HepG2 (cell line): ENCODE results near the gene SLAIN2. TPM values are rescaled to one million over a fixed set of nuclear protein-coding genes. Genes with fewer than 3 reads are reported as not detected.

ENCODE experiments used
- ATAC-seq: fragments of 200-7000 bp; cut with Tn5 transposase; 3 replicates; pipeline ENCODE4 v1.9.1; 2020; ENCODE audit warnings: mild to moderate bottlenecking, moderate library complexity
- BruUV-seq: library from RNA; stranded (reverse); fragments of 400-500 nt; replicated peaks from 2 replicates; lab custom pipeline; 2021; lab: Mats Ljungman, UMichigan
- CTCF ChIA-PET: fragments of 300-600 bp; formaldehyde crosslinking; extraction: SDS; loops from one replicate; lab custom pipeline; 2021; ENCODE audit warnings: low total read pairs, inconsistent platforms, low intra/inter-chr PET ratio; lab: Yijun Ruan, JAX
- POLR2A ChIA-PET: fragments of 350-600 bp; sonication (Branson Sonifier 250); formaldehyde crosslinking; loops from one replicate; lab custom pipeline; 2020; ENCODE audit warnings: antibody characterized with exemption, inconsistent platforms; lab: Yijun Ruan, JAX
- DNase-seq: peaks from one replicate; pipeline ENCODE4 v3.0.0-alpha.2; 2015; ENCODE audit warnings: low spot score
- FAIRE-seq: peaks from 3 replicates; lab custom pipeline; 2011; peaks lifted over from hg19 to GRCh38; lab: Jason Lieb, UNC
- H2AFZ ChIP-seq: one replicate; pipeline ENCODE4 v1.6.1; 2011; ENCODE audit warnings: low read length, inconsistent platforms
- H3K27ac ChIP-seq: fragments of 300-600 bp; 3 replicates; pipeline ENCODE4 v1.8.0; 2011; ENCODE audit warnings: mixed run types, mild to moderate bottlenecking, mixed read lengths, low read length, inconsistent platforms; ENCODE audit not compliant: insufficient read depth; ENCODE audit errors: extremely low read length
- H3K27me3 ChIP-seq, 2 experiments: fragments of 200-600 bp in 1 of 2; 2 replicates in 1 of 2; 3 replicates in 1 of 2; pipeline versions ENCODE4 v1.6.0 to v1.8.0; 2011; ENCODE audit warnings: low read length in 2 of 2, mild to moderate bottlenecking in 2 of 2, moderate library complexity in 2 of 2, inconsistent platforms in 1 of 2; ENCODE audit not compliant: insufficient read depth in 2 of 2, control insufficient read depth in 1 of 2
- H3K36me3 ChIP-seq, 2 experiments: fragments of 200-600 bp in 1 of 2; replicated peaks in 1 of 2; 2 replicates in 1 of 2; 3 replicates in 1 of 2; pipeline versions ENCODE4 v1.5.1 to v1.8.0; 2011; ENCODE audit warnings: low read length in 2 of 2, inconsistent platforms in 1 of 2; ENCODE audit not compliant: insufficient read depth in 2 of 2, control insufficient read depth in 1 of 2
- H3K4me1 ChIP-seq: 2 replicates; pipeline ENCODE4 v1.5.1; 2012; ENCODE audit warnings: low read length, inconsistent platforms; ENCODE audit not compliant: insufficient read depth
- H3K4me2 ChIP-seq: 2 replicates; pipeline ENCODE4 v1.6.0; 2011; ENCODE audit warnings: low read depth, low read length, inconsistent platforms
- H3K4me3 ChIP-seq, 3 experiments: fragments of 200-600 bp in 1 of 3; sonication (generic), shearing (Covaris generic) in 1 of 3; replicated peaks in 1 of 3; 2 replicates each; pipeline ENCODE4 v1.5.1; 2011 to 2016; ENCODE audit warnings: low read length in 3 of 3, inconsistent platforms in 2 of 3, low read depth in 2 of 3, mild to moderate bottlenecking in 2 of 3, control low read depth in 1 of 3, mixed read lengths in 1 of 3; ENCODE audit not compliant: insufficient read depth in 1 of 3
- H3K79me2 ChIP-seq: one replicate; pipeline ENCODE4 v1.6.1; 2011; ENCODE audit warnings: low read length, inconsistent platforms; ENCODE audit not compliant: insufficient read depth
- H3K9ac ChIP-seq: 2 replicates; pipeline ENCODE4 v1.6.0; 2011; ENCODE audit warnings: mild to moderate bottlenecking, low read depth, low read length, inconsistent platforms; ENCODE audit not compliant: insufficient read depth
- H3K9me3 ChIP-seq: 2 replicates; pipeline ENCODE4 v1.5.1; 2012; ENCODE audit warnings: mild to moderate bottlenecking, low read length
- H4K20me1 ChIP-seq: 2 replicates; pipeline ENCODE4 v1.6.0; 2011; ENCODE audit warnings: inconsistent platforms, mild to moderate bottlenecking, low read length, moderate library complexity; ENCODE audit not compliant: insufficient read depth
- ARID5B ChIP-seq: IDR thresholded peaks from 2 replicates; pipeline ENCODE4 v1.4.0; 2020; ENCODE audit warnings: mild to moderate bottlenecking, missing genetic modification reagents
- ATF4 ChIP-seq, 2 experiments: fragments of 450-650 bp in 1 of 2; sonication (generic) in 1 of 2; formaldehyde crosslinking; IDR thresholded peaks; 2 replicates each; pipeline versions ENCODE4 v1.5.0 to v1.8.0; 2020 to 2022; ENCODE audit warnings: mild to moderate bottlenecking in 1 of 2, missing genetic modification reagents in 1 of 2
- ATM ChIP-seq: fragments of 450-650 bp; IDR thresholded peaks from 2 replicates; pipeline ENCODE4 v1.7.1; 2017; ENCODE audit warnings: mild to moderate bottlenecking, borderline replicate concordance
- ETV6 ChIP-seq: sonication (generic); formaldehyde crosslinking; conservative IDR thresholded peaks from 2 replicates; pipeline ENCODE4 v1.4.0; 2020; ENCODE audit warnings: missing genetic modification reagents
- GABPB1 ChIP-seq: IDR thresholded peaks from 2 replicates; pipeline ENCODE4 v1.6.1; 2016; ENCODE audit warnings: mild to moderate bottlenecking, missing genetic modification reagents, moderate library complexity, missing compliant biosample characterization
- HES4 ChIP-seq: sonication (generic); formaldehyde crosslinking; IDR thresholded peaks from 2 replicates; pipeline ENCODE4 v1.9.0; 2021; ENCODE audit warnings: mild to moderate bottlenecking, missing genetic modification reagents, borderline replicate concordance
- HMG20A ChIP-seq: IDR thresholded peaks from 2 replicates; pipeline ENCODE4 v1.6.1; 2016; ENCODE audit warnings: borderline replicate concordance
- KDM2A ChIP-seq: sonication (generic); formaldehyde crosslinking; IDR thresholded peaks from 2 replicates; pipeline ENCODE4 v1.4.0; 2020; ENCODE audit warnings: low read depth, missing genetic modification reagents, borderline replicate concordance
- KDM3A ChIP-seq: IDR thresholded peaks from 2 replicates; pipeline ENCODE4 v1.6.1; 2018; ENCODE audit warnings: low read depth, missing compliant biosample characterization
- TGIF2 ChIP-seq: IDR thresholded peaks from 2 replicates; pipeline ENCODE4 v1.6.1; 2016; ENCODE audit warnings: control low read depth, missing compliant biosample characterization
- TOE1 ChIP-seq: sonication (generic); formaldehyde crosslinking; IDR thresholded peaks from 2 replicates; pipeline ENCODE4 v1.4.0; 2020; ENCODE audit warnings: mild to moderate bottlenecking, missing genetic modification reagents
- WIZ ChIP-seq: sonication (generic); formaldehyde crosslinking; IDR thresholded peaks from 2 replicates; pipeline ENCODE4 v1.5.1; 2020; ENCODE audit warnings: mild to moderate bottlenecking, missing genetic modification reagents
- ZBTB4 ChIP-seq: sonication (generic); formaldehyde crosslinking; IDR thresholded peaks from 2 replicates; pipeline ENCODE4 v1.4.0; 2020; ENCODE audit warnings: missing genetic modification reagents, mild to moderate bottlenecking, borderline replicate concordance
- ZNF713 ChIP-seq: sonication (generic); formaldehyde crosslinking; IDR thresholded peaks from 2 replicates; pipeline ENCODE4 v1.4.0; 2020; ENCODE audit warnings: mild to moderate bottlenecking, missing genetic modification reagents
- WGBS: methylation state at CpG from one replicate; pipeline ENCODE4 v1.1.6; 2017; ENCODE audit warnings: low lambda C conversion rate; 5-methylcytosine and 5-hydroxymethylcytosine counted together
- in situ Hi-C: cut with HindIII; loops from 2 replicates; pipeline ENCODE4 v1.10.0; 2017; ENCODE audit warnings: low pct_unique_long_range_greater_than_20kb; ENCODE audit not compliant: extremely low pct_ligation_motif_present
- intact Hi-C: fragments of 100-400 bp; cut with micrococcal nuclease; formaldehyde crosslinking; loops from one replicate; pipeline ENCODE4 v1.10.0; 2022; ENCODE audit not compliant: unreplicated experiment
- polyA plus RNA-seq, 8 experiments: library from polyadenylated mRNA; depleted of rRNA in 3 of 8; stranded (reverse) in 7 of 8; unstranded in 1 of 8; fragments of >200 nt; fragmentation: Illumina TruSeq in 4 of 8; extraction: Trizol in 4 of 8; gene quantifications; 2 replicates each; pipeline versions ENCODE4 v1.2.1 to v1.2.3, GENCODE V29; 2011 to 2016; ENCODE audit warnings: low read depth in 4 of 8, missing spikeins in 1 of 8, mixed read lengths in 1 of 8; ENCODE audit not compliant: insufficient read depth in 1 of 8
- total RNA-seq, 5 experiments: library from RNA; depleted of rRNA; stranded (reverse); fragments of >200 nt; fragmentation: Illumina TruSeq; extraction: Trizol; gene quantifications; 2 replicates each; pipeline ENCODE4 v1.2.3, GENCODE V29; 2016; ENCODE audit warnings: low read depth in 1 of 5

SLAIN2 gene
- total and polyA plus RNA-seq, 2 of the 13 experiments (the other 11 are each of a cell fraction or from before 2014, with no cell fraction given), result 20.7 to 22.5 TPM

- Histone ChIP-seq H3K9ac (no peak overlapping the region), H3K4me3 (no peak overlapping the region), H2AFZ (no peak overlapping the region), H4K20me1 (no peaks in the 10 kb centered on the region), H3K27ac (no peak overlapping the region), H3K36me3 (peaks cover 3 to 25% of the 10 kb centered on the region in 2 experiments; a peak in 4 of 5 replicates), H3K4me1 (no peaks in the 10 kb centered on the region), H3K9me3 (no peaks in the 10 kb centered on the region), H3K79me2 (no peaks in the 10 kb centered on the region), H3K27me3 (no peaks in the 10 kb centered on the region), H3K4me2 (no peak overlapping the region)
- DNase-seq, result no peak
- TF ChIP-seq GABPB1 (no peak), ARID5B (CRISPR knock-in tag) (no peak), ZBTB4 (no peak), ZNF713 (CRISPR knock-in tag) (no peak), ATM (no peak), KDM2A (CRISPR knock-in tag) (no peak), WIZ (CRISPR knock-in tag) (no peak), ATF4 (CRISPR knock-in tag; IDR thresholded peaks at IDR 0.05) (no peak), TGIF2 (CRISPR knock-in tag) (no peak), ETV6 (CRISPR knock-in tag) (no peak), HMG20A (CRISPR knock-in tag) (no peak), TOE1 (CRISPR knock-in tag) (no peak), KDM3A (CRISPR knock-in tag) (no peak), HES4 (CRISPR knock-in tag) (no peak)
- intact Hi-C loops, result no loop called here
- in situ Hi-C loops, result no loop called here
- ATAC-seq, result no peak
- ChIA-PET POLR2A (no interaction called here), CTCF (no interaction called here)
- FAIRE-seq, result no peak
- BruUV-seq, result no TSS peak
- WGBS, result 97% methylated on average over 2 of the region's 2 CpGs
Observed at GRCh38 chr4:48388525-48389154, 47.3 kb downstream of the SLAIN2 start.
